Ramos (cell line): ENCODE results near the gene PFKP.
"Not testable (repeated sequence)": the region's sequence is repeated elsewhere in the genome, so short reads cannot be mapped to it uniquely, and the experiment has no call there.

Source experiments
- in situ Hi-C: fragments of 300-500 bp; cut with MboI; formaldehyde crosslinking; loops from one replicate; pipeline ENCODE4 v1.14.3; 2022; ENCODE audit warnings: low sequenced_read_pairs; ENCODE audit not compliant: unreplicated experiment

Gene PFKP

GRCh38 chr10:3147117-3147820 lies 79.9 kb downstream of the PFKP start:
- in situ Hi-C loops, result no loop called here

GRCh38 chr10:3148041-3148440 lies 80.7 kb downstream of the PFKP start:
- in situ Hi-C loops, result no loop called here

- in situ Hi-C loops, result no loop called here
Observed at GRCh38 chr10:3148994-3149393, 81.6 kb downstream of the PFKP start.

GRCh38 chr10:3149918-3150317 lies 82.6 kb downstream of the PFKP start:
- in situ Hi-C loops, result no loop called here

GRCh38 chr10:3150366-3150765 lies 83.0 kb downstream of the PFKP start:
- in situ Hi-C loops, result no loop called here

- in situ Hi-C loops, result no loop called here
Observed at GRCh38 chr10:3150961-3151360, 83.6 kb downstream of the PFKP start.

- in situ Hi-C loops, result no loop called here
Observed at GRCh38 chr10:3151889-3152565, 84.7 kb downstream of the PFKP start.

GRCh38 chr10:3152566-3152935 lies 85.2 kb downstream of the PFKP start:
- in situ Hi-C loops, result no loop called here

GRCh38 chr10:3154666-3155065 lies 87.3 kb downstream of the PFKP start:
- in situ Hi-C loops, result no loop called here

GRCh38 chr10:3159152-3159551 lies 91.8 kb downstream of the PFKP start:
- in situ Hi-C loops, result no loop called here

- in situ Hi-C loops, result no loop called here
Observed at GRCh38 chr10:3162533-3162932, 95.2 kb downstream of the PFKP start.

- in situ Hi-C loops, result no loop called here
Observed at GRCh38 chr10:3163879-3164278, 96.5 kb downstream of the PFKP start.

GRCh38 chr10:3165196-3165595 lies 97.8 kb downstream of the PFKP start:
- in situ Hi-C loops, result no loop called here

GRCh38 chr10:3166496-3167290 lies 99.3 kb downstream of the PFKP start:
- in situ Hi-C loops, result no loop called here

- in situ Hi-C loops, result no loop called here
Observed at GRCh38 chr10:3167611-3168330, 100.4 kb downstream of the PFKP start.

GRCh38 chr10:3169271-3169670 lies 101.9 kb downstream of the PFKP start:
- in situ Hi-C loops, result no loop called here

GRCh38 chr10:3169673-3170072 lies 102.3 kb downstream of the PFKP start:
- in situ Hi-C loops, result no loop called here

- in situ Hi-C loops, result not testable (repeated sequence)
Observed at GRCh38 chr10:3171488-3171887, 104.1 kb downstream of the PFKP start.

GRCh38 chr10:3172081-3172445 lies 104.7 kb downstream of the PFKP start:
- in situ Hi-C loops, result no loop called here

- in situ Hi-C loops, result no loop called here
Observed at GRCh38 chr10:3172446-3173170, 105.3 kb downstream of the PFKP start, which contains the start of gene PITRM1. PITRM1 (minus strand) TSS chr10:3172782; CDS start chr10:3172772, 10 bp downstream.
